Measurements from ENCODE around the gene ARSG.

ARSG gene

DNA sequence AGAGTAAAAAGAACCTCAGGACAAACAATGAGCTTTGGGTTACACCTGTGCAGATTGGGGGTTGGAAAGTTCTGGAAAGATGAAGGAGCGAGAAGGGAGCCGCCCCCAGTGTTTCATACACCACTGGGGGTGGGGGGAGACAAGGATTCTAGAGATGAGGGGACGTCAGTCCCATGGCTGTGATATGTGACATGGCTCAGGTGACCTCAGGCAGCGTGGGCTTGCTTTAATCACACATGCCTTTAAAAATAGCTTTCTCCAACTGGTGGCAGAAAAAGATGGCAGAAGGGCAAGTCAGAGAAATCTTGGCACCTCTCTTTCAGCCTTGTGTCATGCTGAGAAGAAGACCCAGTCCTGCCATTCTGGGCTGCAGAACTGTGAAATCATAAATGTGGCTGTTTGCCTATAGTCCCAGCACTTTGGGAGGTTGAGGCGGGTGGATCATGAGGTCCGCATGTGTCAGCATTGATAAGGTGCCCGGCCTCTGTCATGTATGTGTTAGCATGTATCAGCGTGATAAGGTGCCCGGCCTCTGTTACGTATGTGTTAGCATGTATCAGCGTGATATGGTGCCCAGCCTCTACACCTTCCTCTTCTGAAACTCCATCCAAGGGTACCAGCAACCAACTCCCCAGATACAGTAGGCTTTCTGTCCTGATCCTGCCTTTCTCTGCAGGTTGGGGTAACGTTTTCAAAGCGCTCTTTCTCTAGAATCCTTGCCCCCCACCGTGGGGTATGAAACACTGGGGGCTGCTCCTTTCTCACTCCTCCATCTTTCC lies 141.0 kb downstream of the ARSG start:
- no peak for DNase-seq

DNA sequence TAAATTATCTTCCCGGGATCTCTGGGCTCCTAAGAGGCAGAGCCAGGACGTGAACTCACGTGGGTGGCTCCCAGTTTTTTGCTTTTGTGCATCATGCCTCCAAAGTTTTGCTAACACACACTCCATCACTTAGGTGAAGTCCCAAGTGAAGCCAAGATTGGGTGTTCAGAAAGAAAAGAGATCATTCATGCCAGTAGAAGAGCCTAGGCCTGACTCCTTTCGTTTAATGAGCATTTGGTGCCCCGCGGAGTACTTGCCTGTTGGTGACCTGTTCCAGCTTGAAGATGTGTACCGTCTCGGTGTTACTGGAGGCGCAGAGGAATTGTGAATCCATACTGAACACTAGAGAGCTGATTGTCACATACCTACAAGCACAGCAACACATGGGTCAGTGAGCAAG lies 141.9 kb downstream of the ARSG start:
- no peak for DNase-seq

DNA sequence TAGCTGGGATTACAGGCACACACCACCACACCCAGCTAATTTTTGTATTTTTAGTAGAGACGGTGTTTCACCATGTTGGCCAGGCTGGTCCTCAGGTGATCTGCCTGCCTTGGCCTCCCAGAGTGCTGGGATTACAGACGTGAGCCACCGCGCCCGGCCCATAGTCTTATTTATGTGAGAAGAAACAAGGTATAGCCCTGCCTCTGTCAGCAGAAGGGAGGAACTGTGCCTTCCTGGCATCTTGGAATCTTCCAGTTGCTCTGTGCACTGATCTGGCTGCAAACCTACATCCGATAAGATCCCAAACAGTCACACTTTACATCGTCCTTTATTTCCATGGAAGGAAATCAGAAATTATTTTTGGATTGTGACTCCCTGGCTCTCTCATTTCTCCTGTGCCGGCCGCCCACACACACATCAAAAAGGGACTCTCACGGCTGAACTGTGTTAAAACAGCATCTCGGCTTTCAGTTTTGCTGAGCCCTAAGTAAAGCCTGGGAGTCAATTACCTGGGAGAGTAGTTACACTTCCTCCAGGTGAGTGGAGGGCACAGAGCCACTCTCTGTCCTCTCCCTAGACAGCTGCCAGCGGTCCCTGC lies 142.7 kb downstream of the ARSG start:
- DNase-seq: no peak

DNA sequence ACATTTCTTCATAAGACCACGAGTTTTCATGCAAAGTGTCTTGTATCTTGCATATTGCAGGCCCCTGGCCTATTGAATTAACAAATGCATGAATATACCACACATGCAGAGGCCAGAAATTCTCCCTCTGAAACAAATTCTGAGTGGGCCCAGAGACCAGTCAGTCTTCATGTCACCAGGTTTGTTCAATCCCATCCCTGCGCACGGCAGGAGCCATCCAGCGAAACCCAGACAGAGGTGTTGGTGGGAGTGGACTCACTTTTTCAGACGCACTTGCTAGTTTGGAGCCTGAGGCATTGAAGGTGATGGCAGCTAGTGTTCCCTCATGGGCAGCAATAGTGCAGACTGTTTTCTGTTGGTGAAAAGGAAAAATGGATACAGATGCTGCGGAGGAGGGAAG lies 144.1 kb downstream of the ARSG start:
- no peak for DNase-seq

DNA sequence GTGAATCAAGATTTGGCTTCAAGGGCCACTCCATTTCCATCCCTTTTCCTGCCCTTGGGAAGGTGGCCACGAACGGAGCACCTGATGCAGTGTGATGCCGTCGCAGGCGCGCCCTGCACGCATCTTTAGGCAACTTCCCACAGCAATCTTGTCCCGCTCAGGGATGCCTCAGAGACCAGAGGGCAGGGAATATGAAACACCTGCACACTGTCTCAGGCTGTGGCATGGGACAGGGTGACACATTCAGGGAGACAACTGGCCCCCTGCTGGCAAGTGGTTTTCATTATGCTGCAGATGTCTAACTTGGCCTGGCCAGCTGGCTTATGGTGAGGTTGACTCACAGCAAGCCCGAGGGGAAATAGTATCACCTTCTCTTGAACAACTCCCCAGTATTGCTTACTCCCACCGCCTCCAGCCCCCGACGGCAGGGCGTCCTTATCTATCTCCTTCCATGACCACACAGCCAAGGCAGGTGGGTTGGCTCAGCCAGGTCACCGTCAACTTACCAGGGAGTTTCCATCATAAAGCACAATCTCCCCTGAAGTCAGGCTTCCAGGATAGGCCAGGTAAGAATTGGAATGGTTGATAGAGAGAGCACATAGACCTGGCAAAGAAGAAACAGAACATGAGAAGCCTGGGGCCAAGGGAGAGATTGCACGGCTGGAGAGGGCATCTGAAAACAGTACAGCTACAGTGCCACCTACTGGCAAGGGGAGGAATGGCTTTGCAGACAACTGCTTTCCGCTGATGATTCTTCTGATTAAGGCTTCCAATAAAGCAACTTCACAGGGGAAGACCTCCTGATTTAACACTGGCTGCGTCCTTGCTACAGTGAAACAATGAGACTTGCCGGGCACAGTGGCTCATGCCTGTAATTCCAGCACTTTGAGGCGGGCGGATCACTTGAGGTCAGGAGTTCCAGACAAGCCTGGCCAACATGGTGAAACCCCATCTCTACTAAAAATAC lies 144.9 kb downstream of the ARSG start:
- DNase-seq: peak; percentile 47 to 69

DNA sequence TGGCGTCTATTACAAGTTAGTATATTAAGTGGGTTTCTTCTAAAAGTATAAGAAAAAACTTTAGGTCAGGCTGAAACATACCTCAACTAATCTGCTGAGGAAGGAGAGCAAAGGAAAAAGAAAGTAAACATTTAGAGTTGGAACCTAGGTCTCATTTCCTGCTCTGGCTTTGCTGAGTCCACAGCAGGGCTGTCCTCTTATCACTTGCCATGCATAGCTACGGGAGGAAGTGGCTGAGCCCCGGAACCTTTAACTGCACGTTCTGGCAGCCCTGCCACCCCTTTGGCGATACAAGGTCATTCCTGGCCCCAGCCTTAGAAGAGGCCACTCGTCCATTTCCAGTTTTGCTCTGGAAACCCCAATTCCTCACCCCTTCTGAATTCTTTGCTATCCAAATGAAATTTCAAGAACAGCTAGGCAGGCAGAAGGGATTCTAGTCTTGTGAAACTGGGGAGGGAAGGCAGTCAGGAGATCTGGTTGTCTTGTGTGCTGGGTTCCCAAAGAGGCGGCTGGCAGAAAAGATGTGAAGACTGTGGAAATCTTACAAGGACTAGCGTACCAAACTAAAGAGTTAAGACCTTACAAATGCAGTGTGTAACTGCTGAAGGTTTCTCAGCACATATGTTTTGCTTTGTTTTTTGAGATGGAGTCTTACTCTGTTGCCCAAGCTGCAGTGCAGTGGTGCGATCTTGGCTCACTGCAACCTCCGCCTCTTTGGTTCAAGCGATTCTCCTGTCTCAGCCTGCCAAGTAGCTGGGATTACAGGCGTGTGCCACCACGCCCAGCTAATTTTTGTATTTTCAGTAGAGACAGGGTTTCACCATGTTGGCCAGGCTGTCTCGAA lies 146.9 kb downstream of the ARSG start:
- peak in 1 of 2 donors; percentile 58 for DNase-seq

DNA sequence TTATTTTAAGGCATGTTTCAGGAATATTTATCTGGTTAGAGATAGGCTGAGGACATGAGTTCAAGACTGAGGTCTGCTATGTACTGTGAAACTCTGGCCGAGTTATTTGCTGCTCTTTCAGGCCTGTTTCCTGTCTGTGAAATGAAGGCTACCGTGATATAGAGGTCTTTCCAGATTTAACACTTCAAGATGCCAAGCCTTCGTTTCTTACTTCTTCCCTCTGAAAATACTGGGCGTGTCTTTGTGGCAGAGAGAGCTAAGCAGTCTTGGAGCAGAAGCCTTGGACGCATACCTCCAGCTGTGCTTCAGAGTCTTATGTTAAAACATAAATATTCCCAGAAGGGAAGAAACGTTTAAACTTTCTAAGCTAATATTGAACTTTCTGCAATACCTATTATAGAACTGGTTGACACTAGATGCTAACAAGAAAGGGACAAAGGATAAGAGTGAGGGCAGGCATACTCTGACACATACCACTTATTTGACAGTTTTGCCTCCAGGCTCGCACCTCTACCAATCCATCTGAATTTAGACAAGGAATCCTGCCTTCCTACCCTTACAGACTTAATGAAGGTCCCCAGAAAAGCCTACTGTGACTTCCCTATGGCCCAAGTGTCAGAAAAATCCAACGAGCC lies 148.5 kb downstream of the ARSG start:
- DNase-seq: no peak

DNA sequence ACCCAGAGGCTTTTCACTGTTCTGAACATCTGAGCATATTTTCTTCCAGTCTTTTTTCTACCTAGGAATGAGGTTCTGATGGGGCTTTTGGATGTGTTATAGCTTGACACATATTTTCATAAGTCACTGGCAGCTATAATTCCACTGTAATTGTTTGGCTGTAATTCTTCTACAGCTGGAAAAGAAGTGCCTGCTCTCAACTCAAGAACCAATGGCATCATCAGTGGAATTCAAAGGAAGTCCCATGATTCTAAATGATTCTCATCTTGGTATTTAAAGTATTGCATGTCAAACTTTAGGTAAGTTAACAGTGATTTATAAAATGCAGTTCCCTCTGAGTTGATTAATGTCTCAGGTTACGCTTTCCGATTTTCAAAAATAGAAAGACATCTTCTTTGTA lies 149.2 kb downstream of the ARSG start:
- DNase-seq: no peak

DNA sequence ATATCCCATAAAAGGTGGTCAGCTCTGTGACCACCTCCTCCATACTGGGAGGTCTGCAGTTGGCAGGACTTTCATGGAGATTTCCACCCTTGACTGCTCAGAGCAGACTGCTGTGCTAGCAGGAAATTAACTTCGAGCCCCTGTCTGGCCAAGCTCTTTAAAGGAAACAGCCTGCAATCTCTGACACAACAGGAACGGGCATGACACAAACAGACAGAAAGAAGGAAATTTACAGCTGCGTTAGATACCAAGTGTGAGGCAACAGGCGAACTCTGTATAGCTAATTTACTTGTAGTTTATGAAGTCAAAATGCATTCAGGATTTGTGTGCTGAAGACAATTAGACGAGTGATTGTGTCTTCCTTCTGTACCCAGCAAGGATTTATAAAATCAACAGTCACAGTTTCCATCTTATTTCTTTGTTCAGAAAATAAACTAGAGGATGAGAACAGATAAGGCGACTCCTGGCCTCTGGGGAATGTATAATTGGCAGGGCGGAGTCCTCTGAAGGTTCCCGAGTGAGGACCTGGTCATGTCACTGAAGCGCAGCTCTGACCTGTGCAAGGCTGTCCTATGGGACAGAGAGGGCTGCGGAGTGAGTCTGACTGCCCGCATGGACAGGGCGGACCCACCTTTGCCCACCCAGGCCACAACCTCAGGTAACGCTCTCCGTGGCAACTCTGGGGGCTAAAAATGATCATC lies 149.9 kb downstream of the ARSG start:
- DNase-seq: peak in 1 of 2 donors; percentile 59

DNA sequence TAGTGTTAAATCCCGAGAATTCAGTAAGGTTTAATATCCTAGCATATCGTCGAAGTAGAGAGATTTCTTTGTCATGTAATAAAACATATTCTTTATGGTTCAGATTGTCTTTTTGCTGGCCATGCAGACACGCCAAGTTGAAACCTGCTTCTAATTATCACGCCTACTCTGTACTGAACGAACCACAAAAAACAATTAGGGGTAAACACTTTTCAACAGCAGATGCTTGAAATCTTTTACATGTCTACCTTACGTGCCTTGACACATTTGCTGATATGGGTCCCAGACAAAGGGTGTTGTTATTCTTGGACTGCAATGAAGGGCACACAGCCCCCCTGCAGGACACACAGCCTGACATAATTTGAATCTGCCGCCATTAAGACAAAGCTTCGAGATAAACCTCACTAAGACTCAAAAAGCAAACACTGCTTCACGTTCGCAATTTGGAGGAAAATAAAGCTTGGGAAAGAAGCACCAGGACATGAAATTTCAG lies 152.7 kb downstream of the ARSG start:
- no peak for DNase-seq

DNA sequence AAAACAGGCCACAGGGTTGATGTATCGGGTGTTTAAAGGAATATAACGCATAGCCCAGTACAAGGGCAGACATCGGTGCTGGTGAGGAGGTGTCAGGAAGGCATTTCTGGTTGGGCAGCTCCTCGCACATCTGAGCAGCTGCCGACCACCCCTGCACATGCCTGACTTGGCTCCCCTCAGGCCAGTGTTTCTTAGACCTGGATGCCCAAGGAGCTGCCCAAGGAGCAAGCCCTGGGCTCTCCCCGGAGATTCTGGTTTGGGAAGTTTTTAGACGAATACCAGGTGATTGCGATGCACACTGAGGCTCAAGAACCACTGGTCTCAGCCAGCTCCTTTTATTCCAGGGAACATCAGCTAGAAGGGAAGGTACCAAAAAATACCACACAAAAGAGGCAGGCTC lies 154.4 kb downstream of the ARSG start:
- DNase-seq: no peak

DNA sequence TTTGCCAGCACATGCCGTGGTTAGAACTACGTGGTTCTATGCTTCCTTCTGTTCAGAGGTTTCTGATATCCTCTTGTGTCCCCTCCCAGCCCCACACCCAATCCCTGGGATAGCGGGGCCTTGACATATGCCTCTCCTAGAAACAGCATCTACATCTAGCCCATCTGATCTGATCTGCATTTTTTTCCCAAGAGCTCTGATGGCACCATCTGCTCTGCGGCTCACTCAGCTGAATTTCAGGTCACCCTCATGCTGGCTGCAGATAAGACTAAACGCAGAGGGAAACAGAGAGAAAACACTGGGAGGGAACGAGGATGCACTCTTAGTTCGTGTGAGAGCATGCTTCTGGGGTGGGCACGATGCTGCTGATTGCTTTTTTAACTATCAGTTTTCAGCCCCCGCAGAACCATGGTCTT lies 155.3 kb downstream of the ARSG start:
- no peak for DNase-seq

DNA sequence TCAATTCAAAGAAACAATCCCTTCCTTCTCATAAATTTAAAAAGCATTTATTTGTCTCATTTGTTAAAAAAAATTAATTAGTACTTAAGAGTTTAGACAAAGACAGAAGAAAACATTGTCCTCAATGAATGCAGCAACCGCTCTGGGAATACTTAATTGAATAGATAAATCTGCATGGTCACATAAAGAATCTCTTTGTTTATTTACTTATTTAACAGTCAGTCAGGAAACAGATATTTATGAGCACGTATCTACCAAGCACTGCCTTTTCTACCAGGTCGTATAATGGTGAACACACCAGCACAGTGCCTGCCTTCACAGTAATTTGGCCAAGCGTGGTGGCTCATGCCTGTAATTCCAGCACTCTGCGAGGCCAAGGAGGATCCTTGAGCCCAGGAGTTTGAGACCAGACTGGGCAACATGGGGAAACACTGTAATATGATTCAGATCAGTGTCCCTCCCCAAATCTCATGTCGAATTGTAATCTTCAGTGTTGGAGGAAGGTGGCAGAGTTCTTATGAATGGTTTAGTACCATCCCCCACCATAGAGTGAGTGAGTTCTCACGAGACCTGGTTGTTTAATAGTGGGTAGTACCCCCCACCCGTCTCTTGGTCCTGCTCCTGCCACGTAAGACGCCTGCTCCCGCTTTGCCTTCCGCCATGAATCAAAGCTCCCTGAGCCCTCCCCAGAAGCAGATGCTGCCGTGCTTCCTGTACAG lies 157.9 kb downstream of the ARSG start:
- no peak for DNase-seq

DNA sequence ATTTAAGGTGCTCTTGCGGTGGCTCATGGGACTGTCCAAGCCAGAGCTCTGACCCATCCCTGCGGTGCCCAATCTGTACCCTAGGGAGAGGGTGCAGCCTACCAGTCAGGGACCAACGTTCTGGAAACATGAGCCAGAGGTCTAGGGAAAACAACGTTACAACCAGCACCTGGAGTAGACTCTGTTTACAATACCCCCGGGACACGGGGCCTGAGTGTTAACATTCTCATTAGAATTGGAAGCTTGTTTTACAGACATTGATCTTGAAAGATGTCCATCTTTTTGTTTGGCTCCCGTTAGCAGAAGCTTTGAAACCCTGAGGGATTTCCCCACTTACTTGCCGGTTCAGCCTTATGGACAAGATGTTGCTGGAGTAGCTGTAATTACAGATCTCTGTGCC lies 159.1 kb downstream of the ARSG start:
- no peak for DNase-seq

DNA sequence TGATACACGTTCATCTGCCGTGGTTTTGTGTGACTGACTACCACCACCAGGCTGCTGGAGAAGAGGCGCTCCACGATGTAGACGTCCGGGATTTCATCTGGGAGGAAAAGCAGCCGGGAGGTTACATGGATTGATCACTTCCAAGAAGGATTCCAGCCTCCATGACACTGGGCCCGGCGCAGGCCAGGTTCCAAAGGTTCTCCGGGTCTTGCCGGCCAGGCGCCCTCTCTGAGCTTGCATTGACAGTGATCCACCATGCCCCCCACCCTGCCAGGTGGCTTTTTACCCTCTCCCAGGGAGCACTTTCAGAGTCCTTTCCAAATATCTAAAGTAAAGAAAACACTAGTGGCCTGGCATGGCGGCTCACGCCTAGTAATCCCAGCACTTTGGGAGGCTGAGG lies 159.5 kb downstream of the ARSG start:
- DNase-seq: no peak

DNA sequence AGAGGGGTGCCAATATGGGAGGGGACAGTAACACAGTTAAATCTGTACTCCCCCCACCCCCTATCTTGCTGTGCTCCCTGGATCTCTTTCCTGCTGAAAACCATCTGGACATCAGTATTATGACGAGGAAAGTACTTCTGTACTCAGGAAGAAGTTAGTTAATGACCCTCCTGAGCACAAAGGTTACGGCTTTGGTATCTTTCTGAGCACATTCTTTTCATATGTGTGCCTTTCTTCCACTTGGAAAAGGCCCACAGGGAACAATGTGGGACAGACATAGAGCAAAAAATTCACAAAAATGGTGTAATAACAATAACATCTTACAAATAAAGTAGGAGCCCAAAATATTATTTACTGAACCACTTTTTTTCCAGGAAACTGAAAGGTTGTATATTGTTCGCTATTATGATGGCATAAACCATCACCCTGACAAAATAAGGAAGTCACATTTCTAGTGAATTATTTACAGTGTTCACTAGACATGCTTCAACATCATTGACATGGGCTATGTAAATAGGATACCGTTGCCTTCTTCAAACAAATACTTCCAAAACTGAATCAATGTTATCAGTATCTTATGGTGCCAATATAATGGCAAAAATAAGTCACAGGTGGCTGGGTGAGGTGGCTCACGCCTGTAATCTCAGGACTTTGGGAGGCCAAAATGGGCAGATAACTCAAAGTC lies 160.5 kb downstream of the ARSG start:
- no peak for DNase-seq

DNA sequence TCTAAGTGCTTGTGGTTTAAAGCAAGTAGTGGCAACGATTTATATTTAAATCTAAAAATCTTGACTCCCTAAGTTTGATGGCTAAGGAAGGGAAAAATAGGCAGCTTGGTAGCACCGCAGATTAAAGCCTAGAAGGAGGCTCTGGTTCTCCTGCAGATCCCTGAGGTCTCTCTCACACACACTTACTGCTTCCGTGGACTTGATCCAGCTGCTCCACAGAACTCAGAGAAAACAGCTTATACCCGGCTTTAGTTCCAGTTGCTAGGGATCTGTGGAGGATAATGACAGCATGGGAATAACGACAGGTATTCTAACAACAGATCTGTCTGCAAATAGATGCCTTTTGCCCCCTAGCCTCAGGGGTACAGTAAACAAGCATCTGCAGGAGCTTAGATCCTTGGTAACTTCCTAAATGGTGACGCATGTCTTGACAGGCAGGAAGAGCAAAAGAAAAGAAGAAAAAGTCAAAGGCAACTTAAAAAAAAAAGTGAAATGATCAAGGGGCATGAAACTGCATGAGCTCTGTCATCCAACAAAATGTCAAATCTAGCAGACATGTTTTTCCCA lies 161.5 kb downstream of the ARSG start:
- DNase-seq: no peak

DNA sequence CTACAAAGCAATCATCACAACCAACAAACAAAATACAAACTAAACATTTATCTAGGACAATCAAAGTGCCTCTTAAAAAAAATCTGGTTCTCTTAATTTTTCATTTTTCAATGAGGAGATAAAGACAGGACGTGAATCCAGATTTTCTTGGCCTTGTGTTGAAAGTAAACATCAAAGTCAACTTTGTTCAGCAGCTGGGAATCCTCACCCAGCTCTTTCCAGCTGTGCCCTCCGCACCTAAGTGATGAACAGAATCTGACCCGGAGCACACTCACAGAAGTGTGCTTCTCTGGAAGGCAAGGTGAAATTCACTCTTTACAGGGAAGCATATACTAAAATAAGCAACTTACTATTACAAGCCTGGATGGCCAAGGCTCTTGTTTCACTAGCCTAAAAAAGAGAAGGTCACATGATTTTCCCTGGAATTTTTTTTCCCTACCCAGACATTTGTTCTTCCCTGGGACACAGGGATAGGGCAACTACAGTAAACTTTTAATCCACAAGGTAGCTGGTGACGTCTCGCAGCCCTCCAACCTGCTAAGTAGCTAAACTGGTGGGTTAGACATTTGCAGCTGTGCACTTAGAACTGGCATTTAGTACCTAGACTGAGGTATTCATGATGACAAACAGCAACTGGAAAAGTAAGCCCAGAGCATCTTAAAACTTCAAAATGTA lies 162.8 kb downstream of the ARSG start:
- DNase-seq: no peak

DNA sequence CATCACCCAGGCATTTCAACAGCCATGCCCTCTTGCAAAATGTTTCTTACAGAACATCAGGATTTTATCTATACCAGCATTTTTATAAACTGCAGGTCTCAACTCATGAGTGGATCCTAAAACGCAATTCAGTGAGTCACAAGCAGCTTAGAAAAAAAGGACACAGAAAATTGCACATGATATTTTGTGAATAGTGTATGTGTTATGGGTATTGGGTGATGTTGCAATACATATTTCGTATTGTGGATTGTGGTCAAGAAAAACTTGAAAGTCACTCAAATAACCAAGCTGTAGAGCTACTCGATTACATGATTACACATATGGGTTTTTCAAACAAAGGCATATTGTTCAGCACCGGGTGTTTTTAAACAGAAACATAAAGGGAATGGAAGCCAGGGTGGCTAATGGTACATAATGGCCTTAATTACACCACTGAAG lies 164.6 kb downstream of the ARSG start:
- DNase-seq: no peak
